MG63 (cell line): ENCODE measurements around the gene FBXO28. TPM values are rescaled to one million over a fixed set of nuclear protein-coding genes. Genes with fewer than 3 reads are reported as not detected.

Experiments used
- total RNA-seq: library from RNA; depleted of rRNA; stranded (reverse); fragments of >200 nt; shearing (Covaris generic); gene quantifications from 2 replicates; pipeline ENCODE4 v1.2.3, GENCODE V29; 2014; ENCODE audit warnings: low replicate concordance; rRNA removed

Gene FBXO28
- total RNA-seq, 1 experiment from 2014 or later = 34.1 TPM

Other genes starting within 250 kb of the FBXO28 start
- 138 and 160 TPM in 2 replicates for gene DEGS1, start 69.1 kb downstream of the FBXO28 start, total RNA-seq
- gene NVL, start 216.1 kb downstream of the FBXO28 start, total RNA-seq = 19.4 and 25.8 TPM in 2 replicates
- 30.9 and 114 TPM in 2 replicates for gene CNIH4, start 242.8 kb downstream of the FBXO28 start, total RNA-seq